GM18505 (cell line): ENCODE measurements around the gene IFT122.

ENCODE experiments used
- ATAC-seq: cut with Tn5 transposase; IDR thresholded peaks from one replicate; pipeline ENCODE4 v1.9.1; 2021; ENCODE audit not compliant: unreplicated experiment
- POLR2A ChIP-seq: IDR thresholded peaks from 4 replicates; pipeline ENCODE4 v1.6.1; 2011; ENCODE audit warnings: borderline replicate concordance; ENCODE audit not compliant: insufficient read depth, insufficient read length; ENCODE audit errors: extremely low read depth

The IFT122 gene

DNA sequence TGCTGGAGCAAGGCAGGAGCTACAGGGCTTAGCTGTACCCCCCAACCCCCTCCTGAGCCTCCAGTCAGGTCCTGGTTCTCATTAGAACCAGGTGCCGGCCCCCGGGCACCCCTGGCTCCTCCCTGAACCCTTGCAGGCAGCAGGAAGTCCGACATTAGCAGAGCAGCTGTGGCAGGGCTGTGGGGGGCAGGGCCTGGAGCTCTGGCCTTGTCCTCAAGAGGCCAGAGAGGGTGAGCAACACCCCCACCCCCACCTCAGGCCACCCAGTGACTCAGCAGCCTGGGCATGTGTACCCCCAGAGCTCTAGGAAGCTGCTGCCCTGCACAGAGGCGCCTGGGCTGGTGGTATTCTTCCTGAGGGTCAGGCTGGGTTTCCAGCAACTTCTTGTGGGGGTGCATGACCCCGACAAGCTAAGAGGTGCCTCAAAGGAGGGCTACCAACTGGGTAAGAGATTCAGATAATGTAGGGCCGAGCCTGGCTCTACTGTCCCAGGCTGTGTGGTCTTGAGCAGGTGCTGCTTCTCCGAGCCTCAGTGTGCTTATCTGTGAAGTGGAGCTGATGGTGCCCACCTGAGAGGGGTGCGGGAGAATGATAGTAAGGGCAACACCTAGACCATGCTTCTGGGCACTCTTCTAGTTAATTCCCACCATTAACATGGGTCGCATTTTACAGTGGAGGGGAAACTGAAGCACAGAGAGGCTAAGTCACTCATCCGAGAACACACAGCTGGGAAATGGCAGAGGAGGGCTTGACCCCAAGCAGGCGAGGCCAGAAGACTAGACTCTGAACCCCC, 118.9 kb downstream of the IFT122 start:
- ATAC-seq: no peak
- TF ChIP-seq POLR2A: no peak

DNA sequence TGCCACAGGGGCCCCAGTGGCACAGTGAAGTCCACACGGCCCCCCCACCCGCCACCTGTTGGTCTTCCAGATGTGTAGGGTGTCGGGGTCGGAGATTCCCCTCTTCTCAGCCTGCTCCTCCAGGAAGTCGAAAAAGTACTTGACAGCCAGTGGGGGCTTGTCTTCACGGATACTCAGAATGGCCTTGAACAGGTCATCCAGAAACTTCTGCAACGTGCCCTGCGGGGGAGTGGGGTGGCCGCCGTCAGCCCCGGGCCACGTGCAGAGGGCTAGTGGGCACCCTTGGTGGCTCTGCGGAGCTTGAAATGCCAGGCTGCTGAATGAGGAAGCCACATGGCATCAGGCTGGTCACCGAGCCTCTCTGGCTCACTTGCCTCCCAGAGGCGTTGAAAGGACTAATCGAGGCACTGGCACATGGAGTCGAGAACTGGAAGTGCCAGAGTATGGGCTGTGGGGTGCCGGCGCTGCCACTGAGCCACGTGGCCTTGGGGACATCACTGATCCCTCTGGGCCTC, 119.6 kb downstream of the IFT122 start:
- no peak for TF ChIP-seq POLR2A
- ATAC-seq: no peak

GRCh38 chr3:129560269-129560787, 120.3 kb downstream of the IFT122 start:
- no peak for TF ChIP-seq POLR2A
- ATAC-seq: no peak

DNA sequence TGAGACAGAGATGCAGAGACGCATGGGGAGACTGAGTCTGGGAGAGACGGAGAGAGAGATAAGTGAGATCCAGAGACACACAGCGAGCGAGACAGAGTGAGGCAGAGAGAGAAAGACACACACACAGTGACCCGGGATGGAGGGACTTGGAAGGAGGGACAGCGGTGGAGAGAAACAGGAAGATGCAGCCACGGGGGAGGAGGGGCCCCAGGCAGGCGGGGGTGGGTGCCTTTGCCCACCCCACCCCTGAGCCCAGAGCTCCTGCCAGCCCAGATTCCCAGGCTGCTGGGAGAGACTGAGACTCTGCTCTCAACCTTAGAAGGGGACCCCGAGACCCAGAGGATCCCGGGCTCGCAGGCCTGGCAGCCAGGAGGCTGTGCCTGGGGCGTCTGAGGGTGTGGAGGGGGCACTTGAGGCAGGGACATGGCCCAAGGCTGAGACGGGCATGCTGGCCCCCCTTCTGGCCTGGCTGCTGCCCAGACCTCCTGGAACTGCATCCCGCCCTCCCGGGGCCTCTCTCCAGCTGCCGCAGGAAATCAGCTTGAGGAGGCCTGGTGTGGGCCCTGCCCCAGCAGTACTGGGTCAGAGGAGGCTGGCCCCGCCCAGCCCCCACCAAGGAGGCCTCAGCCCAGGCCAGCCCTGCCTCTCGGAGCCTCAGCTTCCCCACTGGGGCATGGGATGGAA, 121.0 kb downstream of the IFT122 start:
- ATAC-seq: no peak
- no peak for TF ChIP-seq POLR2A

DNA sequence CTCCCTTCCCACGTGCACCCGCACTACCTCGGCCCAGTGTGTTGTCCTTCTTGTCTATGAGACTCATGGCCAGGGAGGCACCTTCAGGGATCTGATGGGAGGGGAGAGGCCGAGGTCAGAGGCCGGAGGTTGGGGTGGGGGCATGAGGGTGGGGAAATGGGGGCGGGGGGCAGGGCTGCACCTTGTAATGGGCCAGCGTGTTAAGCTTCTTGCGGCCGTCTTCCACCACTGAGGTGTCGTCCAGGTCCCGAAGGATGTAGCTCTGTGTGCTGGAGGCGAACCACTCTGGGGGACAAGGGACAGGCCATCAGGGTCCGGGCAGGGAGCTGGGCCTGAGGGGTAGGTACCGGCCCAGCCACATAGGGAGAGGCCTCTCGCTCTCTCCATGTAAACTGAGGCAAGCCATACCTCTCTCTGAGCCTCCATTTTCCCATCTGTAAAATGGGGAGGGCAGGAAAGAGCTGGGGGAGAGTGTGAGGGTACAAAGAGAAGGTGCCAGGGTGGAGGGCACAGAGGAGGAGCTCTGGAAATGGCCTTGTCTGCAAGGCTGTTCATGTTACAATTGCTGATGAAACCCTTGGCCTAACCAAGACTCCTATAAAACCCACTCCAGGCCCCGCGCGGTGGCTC, 121.7 kb downstream of the IFT122 start:
- TF ChIP-seq POLR2A: no peak
- ATAC-seq: no peak

GRCh38 chr3:129562803-129563202, 122.8 kb downstream of the IFT122 start:
- no peak for ATAC-seq
- no peak for TF ChIP-seq POLR2A

DNA sequence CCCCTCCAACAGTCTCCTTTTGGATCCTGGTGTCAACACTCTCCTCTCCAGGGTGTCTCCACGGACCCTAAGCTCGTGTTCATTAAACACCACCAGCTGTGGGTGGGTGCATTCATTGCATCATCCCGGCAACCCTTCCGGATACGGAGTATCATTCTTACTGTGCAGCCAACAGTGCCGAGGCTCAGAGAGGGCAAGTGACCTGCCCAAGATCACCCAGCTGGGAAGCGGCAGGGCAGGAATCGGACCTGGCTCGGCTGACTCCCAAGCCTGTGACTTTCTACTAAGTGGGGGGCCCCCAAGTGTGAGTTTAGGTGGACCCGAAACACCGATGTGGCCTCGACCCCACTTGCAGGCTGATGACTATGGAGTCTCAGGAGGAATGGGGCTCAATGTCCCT, 123.3 kb downstream of the IFT122 start:
- no peak for ATAC-seq
- TF ChIP-seq POLR2A: no peak

GRCh38 chr3:129563850-129564535, 124.0 kb downstream of the IFT122 start:
- ATAC-seq: no peak
- no peak for TF ChIP-seq POLR2A

DNA sequence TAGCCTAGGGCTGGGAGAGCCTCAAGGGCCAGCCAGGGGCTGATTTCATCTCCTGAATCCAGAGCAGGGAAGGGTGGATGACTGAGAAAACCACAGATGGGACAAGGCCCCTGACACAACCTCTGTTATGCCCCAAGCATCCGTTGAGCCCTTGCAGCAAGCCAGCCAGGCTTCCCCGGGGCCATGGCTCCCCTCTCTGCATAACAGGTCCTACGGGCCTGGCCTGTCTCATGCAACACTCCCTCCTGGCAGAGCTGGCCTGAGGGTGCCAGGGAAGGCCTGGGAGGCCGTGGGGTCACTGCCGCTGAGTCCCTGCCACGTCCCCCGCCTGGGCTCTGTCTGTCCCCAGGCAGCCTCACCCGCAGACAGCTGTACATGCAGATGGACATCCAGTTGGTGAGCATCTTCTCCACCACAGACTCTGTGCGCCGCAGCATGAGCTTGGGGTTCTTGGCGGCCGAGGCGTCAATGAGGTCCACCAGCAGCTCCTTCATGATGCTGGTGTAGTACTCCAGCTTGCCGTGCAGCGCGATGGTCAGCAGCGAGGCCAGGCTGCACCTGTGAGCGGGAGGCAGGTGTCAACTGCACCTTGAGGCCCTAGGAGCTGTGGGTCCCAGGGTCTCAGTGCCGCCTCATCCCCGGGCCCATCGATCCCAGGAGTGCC, 125.1 kb downstream of the IFT122 start:
- ATAC-seq: no peak
- no peak for TF ChIP-seq POLR2A

- ATAC-seq: no peak
- no peak for TF ChIP-seq POLR2A
These were observed 125.9 kb downstream of the IFT122 start for GRCh38 chr3:129565902-129566301.

- TF ChIP-seq POLR2A: no peak
- no peak for ATAC-seq
These were observed 127.2 kb downstream of the IFT122 start for GRCh38 chr3:129567176-129567705.

DNA sequence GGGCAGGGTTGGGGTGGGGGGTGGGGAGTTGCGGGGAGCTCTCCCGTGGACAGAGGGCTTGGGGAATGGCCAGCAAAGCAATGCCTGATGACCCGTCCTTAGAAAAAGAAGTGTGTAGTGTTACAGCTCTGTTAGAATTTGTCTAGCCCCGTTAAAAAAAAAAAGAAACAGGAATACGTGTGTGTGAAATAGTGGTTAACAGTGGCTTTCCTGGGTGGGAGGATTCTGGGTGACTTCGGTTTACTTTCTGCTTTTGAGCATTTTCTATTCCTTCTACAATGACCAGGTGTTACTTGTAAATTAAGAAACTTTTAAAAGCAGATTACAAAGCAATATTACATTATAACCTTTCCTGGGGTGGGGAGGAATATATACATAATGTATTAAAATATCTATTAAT, 127.9 kb downstream of the IFT122 start:
- ATAC-seq: no peak
- TF ChIP-seq POLR2A: no peak
